Esophagus muscularis mucosa (tissue), 4 donors: Measurements from ENCODE around the gene LNPK. TPM values are rescaled to one million over a fixed set of nuclear protein-coding genes. Genes with fewer than 3 reads are reported as not detected.

ENCODE experiments used
- DNase-seq: peaks from one replicate; pipeline ENCODE4 v3.0.0-alpha.2; 2017; ENCODE audit errors: extremely low spot score
- H3K27ac ChIP-seq, 4 donors: fragments of 200-600 bp; sonication (generic); replicated peaks in 1 of 4; 1 replicate in 3 of 4; 2 replicates in 1 of 4; pipeline ENCODE4 v1.5.1; 2016 to 2019; ENCODE audit warnings: mild to moderate bottlenecking in 1 of 4
- H3K27me3 ChIP-seq, 4 donors: fragments of 200-600 bp; sonication (generic); one replicate each; pipeline versions ENCODE4 v1.5.1 to v1.6.0; 2016 to 2019
- H3K36me3 ChIP-seq, 4 donors: fragments of 200-600 bp; sonication (generic); one replicate each; pipeline ENCODE4 v1.5.1; 2016 to 2019
- H3K4me1 ChIP-seq, 4 donors: fragments of 200-600 bp; sonication (generic); one replicate each; pipeline ENCODE4 v1.5.1; 2016 to 2019
- H3K4me3 ChIP-seq, 4 donors: fragments of 200-600 bp; sonication (generic); 1 replicate in 2 of 4; 2 replicates in 2 of 4; pipeline ENCODE4 v1.5.1; 2016 to 2019; ENCODE audit warnings: mild to moderate bottlenecking in 4 of 4, moderate library complexity in 1 of 4
- H3K9me3 ChIP-seq, 4 donors: fragments of 200-600 bp; sonication (generic); 1 replicate in 3 of 4; 2 replicates in 1 of 4; pipeline ENCODE4 v1.5.1; 2016 to 2019
- EP300 ChIP-seq: sonication (generic); formaldehyde crosslinking; IDR thresholded peaks from one replicate; pipeline ENCODE4 v1.6.1; 2017; ENCODE audit warnings: antibody characterized with exemption
- POLR2A ChIP-seq: fragments of 450-650 bp; IDR thresholded peaks from one replicate; pipeline ENCODE4 v1.6.1; 2017; ENCODE audit warnings: antibody characterized with exemption, moderate library complexity, mild to moderate bottlenecking, low read depth
- POLR2AphosphoS5 ChIP-seq, 2 donors: sonication (generic); formaldehyde crosslinking; IDR thresholded peaks; one replicate each; pipeline ENCODE4 v1.6.1; 2017; ENCODE audit warnings: antibody characterized with exemption in 2 of 2
- WGBS: methylation state at CpG from one replicate; pipeline ENCODE4 v1.1.5; 2018; 5-methylcytosine and 5-hydroxymethylcytosine counted together
- intact Hi-C: fragments of 100-400 bp; cut with DNase I; formaldehyde crosslinking; loops from one replicate; pipeline ENCODE4 v1.15.1; 2023
- total RNA-seq, 4 donors: library from RNA; depleted of rRNA; stranded (reverse); fragments of >200 nt; gene quantifications; one replicate each; pipeline versions ENCODE4 v1.1.0 to v1.2.1, GENCODE V29; 2016
- TF ChIP-seq, protein P1 (sequence below), 3 experiments: fragments of 200-600 bp in 2 of 3; fragments of 450-650 bp in 1 of 3; sonication (generic) in 2 of 3; IDR thresholded peaks; one replicate each; pipeline ENCODE4 v1.5.1; 2017 to 2019; ENCODE audit warnings: antibody characterized with exemption in 3 of 3, mild to moderate bottlenecking in 2 of 3, moderate library complexity in 1 of 3

Gene LNPK
- total RNA-seq, 4 donors from 2014 or later: 9.4 to 15.8 (median 11.4) TPM

DNA sequence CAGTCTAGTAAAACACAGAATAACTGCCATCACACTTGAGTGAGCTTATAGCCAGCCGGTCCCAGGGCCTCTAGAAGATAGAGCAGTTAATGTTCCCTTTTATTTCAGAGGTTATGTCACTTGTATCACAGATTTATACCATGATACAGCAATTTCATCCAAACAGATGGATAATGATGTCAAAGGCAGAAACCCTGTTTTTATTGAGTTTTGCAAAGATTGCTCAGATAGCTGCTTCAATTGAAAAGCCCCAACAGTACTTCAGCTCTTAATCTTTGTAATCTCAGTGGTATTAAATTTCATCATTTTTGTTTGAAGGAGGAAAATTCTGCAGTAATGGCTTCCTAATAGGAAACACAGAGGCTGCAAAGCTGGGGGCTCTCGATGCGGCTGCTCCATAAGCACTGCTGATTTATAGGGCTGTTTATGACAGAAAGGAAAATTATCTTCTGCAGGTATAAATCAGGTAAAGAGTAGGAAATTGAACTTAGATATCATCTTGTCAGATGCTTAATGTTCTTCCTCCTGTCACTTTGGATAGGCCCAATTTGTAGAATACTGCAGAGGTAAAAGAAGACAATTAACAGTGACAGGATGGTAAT lies 112.3 kb downstream of the LNPK start:
- Histone ChIP-seq H3K27ac (no peak overlapping the region), H3K9me3 (no peaks in the 10 kb centered on the region), H3K4me3 (no peak overlapping the region), H3K36me3 (no peaks in the 10 kb centered on the region), H3K27me3 (no peaks in the 10 kb centered on the region), H3K4me1 (no peaks in the 10 kb centered on the region)
- DNase-seq: no peak
- TF ChIP-seq, protein P1, sequence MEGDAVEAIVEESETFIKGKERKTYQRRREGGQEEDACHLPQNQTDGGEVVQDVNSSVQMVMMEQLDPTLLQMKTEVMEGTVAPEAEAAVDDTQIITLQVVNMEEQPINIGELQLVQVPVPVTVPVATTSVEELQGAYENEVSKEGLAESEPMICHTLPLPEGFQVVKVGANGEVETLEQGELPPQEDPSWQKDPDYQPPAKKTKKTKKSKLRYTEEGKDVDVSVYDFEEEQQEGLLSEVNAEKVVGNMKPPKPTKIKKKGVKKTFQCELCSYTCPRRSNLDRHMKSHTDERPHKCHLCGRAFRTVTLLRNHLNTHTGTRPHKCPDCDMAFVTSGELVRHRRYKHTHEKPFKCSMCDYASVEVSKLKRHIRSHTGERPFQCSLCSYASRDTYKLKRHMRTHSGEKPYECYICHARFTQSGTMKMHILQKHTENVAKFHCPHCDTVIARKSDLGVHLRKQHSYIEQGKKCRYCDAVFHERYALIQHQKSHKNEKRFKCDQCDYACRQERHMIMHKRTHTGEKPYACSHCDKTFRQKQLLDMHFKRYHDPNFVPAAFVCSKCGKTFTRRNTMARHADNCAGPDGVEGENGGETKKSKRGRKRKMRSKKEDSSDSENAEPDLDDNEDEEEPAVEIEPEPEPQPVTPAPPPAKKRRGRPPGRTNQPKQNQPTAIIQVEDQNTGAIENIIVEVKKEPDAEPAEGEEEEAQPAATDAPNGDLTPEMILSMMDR (IDR thresholded peaks at IDR 0.05): no peak
- TF ChIP-seq EP300 (no peak), POLR2AphosphoS5 (IDR thresholded peaks at IDR 0.05) (no peak), POLR2A (no peak)
- 83% methylated on average over 3 of the region's 3 CpGs for WGBS
- intact Hi-C loops: loop anchor here (10.0 kb wide), 1 partner anchor 195 kb away; no protein-coding TSS in a partner anchor

DNA sequence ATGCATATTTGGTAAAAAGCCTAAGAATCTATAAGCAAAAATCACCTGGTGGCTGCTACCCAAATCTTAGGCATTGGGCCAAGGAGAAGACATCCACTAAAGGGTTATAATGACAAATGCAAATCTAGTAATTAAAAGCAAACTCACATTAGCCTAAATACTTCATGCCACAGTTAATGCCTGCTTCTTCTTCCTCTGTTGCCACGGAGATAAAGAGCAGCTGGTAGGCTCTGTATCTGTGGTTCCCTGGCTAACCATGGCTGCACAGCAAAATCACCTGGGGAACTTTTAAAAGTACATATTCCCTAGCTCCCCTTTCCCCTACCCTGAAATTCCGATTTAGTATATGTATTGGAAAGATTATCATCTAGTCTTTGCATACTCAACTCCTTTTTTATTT lies 114.3 kb downstream of the LNPK start:
- 84% methylated on average over 2 of the region's 2 CpGs for WGBS
- TF ChIP-seq POLR2A: no peak
- TF ChIP-seq, protein P1 (IDR thresholded peaks at IDR 0.05): no peak
- no peak for TF ChIP-seq EP300
- TF ChIP-seq POLR2AphosphoS5 (IDR thresholded peaks at IDR 0.05): no peak

DNA sequence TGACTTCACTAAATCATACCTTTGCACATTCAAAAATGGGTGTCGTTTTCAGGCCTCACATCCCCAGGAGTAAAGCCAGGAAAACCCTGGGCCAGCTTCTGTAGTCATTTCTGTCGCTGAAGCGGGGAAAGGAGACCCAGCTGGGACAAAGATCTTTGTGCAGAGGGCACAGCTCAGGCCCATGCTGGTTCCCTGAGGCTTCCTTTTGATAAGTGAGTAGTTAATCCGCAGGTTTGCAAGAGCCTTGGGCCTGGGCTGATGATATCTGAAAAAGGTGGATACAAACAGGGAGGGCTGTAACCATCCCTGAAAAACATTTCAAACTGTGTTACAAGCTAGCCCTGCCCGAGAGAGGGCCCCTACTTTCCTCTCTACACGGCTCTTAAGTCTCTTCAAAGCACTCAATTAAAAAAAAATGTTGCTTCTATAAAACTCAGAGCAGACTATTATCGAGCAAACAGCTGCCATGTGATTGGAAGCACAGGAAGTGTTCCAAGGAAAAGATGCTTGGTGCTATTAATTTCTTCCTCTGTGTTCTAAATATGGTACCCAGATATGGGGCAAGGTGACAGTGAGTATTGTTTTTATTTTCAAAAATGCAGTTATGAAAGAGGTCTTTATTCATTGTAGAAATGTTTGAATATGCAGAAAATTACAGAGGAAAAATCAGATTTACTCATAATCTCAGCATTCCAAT lies 117.2 kb downstream of the LNPK start:
- intact Hi-C loops: no loop called here
- no peak overlapping the region for H3K4me3 ChIP-seq
- 67% methylated on average over 6 of the region's 7 CpGs for WGBS
- TF ChIP-seq EP300 (no peak), POLR2A (no peak), POLR2AphosphoS5 (IDR thresholded peaks at IDR 0.05) (no peak)
- TF ChIP-seq, protein P1 (IDR thresholded peaks at IDR 0.05): no peak
- H3K27ac ChIP-seq: no peak overlapping the region
- H3K36me3 ChIP-seq: no peaks in the 10 kb centered on the region
- H3K4me1 ChIP-seq: no peaks in the 10 kb centered on the region
- DNase-seq: no peak
- H3K27me3 ChIP-seq: peaks cover 0 to 8% (median 0%) of the 10 kb centered on the region in 4 donors
- H3K9me3 ChIP-seq: no peaks in the 10 kb centered on the region

More for the DNA sequence above, 114.3 kb downstream of the LNPK start:
- no peak for DNase-seq
- no peak overlapping the region for H3K27ac ChIP-seq
- H3K27me3 ChIP-seq: peaks cover 0 to 8% (median 0%) of the 10 kb centered on the region in 4 donors
- H3K9me3 ChIP-seq: no peaks in the 10 kb centered on the region
- no peaks in the 10 kb centered on the region for H3K36me3 ChIP-seq
- no peaks in the 10 kb centered on the region for H3K4me1 ChIP-seq
- no peak overlapping the region for H3K4me3 ChIP-seq
- intact Hi-C loops: no loop called here

DNA sequence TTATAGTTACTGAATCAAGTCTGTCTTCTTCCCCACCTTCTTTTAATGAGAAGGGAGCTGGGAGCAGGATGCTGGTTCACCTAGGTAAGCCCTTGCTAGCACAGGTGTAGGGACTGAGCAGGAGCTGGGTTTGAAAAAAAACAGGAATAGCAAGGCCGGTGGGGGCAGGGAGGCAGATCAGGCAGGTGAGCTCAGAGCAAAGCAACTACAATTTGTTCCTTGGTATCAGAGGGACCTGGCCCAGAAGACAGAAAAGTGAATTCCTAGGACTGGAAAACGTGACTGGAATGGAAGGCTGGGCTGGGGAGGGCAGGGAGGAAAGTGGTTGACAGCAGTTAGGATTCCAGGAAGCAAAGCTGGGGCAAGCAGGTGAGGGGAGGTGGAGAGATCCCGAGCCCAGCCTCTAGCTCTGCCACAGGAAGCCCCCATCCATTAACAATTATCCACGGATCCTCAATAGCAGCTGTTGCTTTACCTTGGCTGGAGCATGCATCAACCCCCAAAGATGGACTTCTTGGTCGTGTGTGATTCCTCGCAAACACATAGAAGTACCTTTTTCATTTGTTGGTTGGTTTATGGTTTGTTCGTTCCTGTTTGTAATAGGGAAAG lies 118.4 kb downstream of the LNPK start:
- 70% methylated on average over 7 of the region's 7 CpGs for WGBS
- Histone ChIP-seq H3K27me3 (peaks cover 0 to 8% (median 0%) of the 10 kb centered on the region in 4 donors), H3K4me3 (no peak overlapping the region), H3K4me1 (no peaks in the 10 kb centered on the region), H3K9me3 (no peaks in the 10 kb centered on the region), H3K36me3 (no peaks in the 10 kb centered on the region), H3K27ac (no peak overlapping the region)
- no peak for DNase-seq
- TF ChIP-seq POLR2AphosphoS5 (IDR thresholded peaks at IDR 0.05) (no peak), EP300 (no peak), POLR2A (no peak)
- TF ChIP-seq, protein P1 (IDR thresholded peaks at IDR 0.05): no peak
- intact Hi-C loops: no loop called here
